ENCODE measurements around the gene CD163L1.

GRCh38 chr12:7354529-7354928 lies 89.4 kb downstream of the CD163L1 start:
- no peak for TF ChIP-seq CTCF (conservative IDR thresholded peaks at IDR 0.05; ENCODE audit: low read length)
- TF ChIP-seq EZH2phosphoT487 (IDR thresholded peaks at IDR 0.05; ENCODE audit: borderline replicate concordance, low read depth, low read length), result no peak
